Aorta (tissue), 5 donors: ENCODE results near the gene GAB2. TPM values are rescaled to one million over a fixed set of nuclear protein-coding genes. Genes with fewer than 3 reads are reported as not detected.

Experiments
- ATAC-seq: fragments of 200-7000 bp; cut with Tn5 transposase; one replicate; pipeline ENCODE4 v1.9.1; 2022; ENCODE audit warnings: moderate library complexity; ENCODE audit not compliant: low FRiP score
- DNase-seq, 2 donors: peaks; one replicate each; pipeline ENCODE4 v3.0.0-alpha.2; 2020
- H3K27ac ChIP-seq, 2 donors: one replicate each; pipeline ENCODE4 v1.5.1; 2013; ENCODE audit warnings: low read length in 2 of 2, mild to moderate bottlenecking in 2 of 2, moderate library complexity in 2 of 2, control low read depth in 1 of 2, inconsistent platforms in 1 of 2, low read depth in 1 of 2
- H3K27me3 ChIP-seq, 2 donors: one replicate each; pipeline ENCODE4 v1.6.1; 2013; ENCODE audit warnings: control low read depth in 1 of 2, low read length in 1 of 2, mild to moderate bottlenecking in 1 of 2, moderate library complexity in 1 of 2; ENCODE audit not compliant: insufficient read depth in 2 of 2, control insufficient read depth in 1 of 2
- H3K36me3 ChIP-seq, 2 donors: one replicate each; pipeline ENCODE4 v1.6.1; 2013; ENCODE audit warnings: control low read depth in 1 of 2, low read length in 1 of 2, mild to moderate bottlenecking in 1 of 2; ENCODE audit not compliant: insufficient read depth in 2 of 2, control insufficient read depth in 1 of 2
- H3K4me1 ChIP-seq, 2 donors: one replicate each; pipeline ENCODE4 v1.6.1; 2013; ENCODE audit warnings: low read length in 2 of 2, control low read depth in 1 of 2, mild to moderate bottlenecking in 1 of 2, moderate library complexity in 1 of 2; ENCODE audit not compliant: insufficient read depth in 2 of 2, control insufficient read depth in 1 of 2
- H3K4me3 ChIP-seq, 2 donors: one replicate each; pipeline ENCODE4 v1.5.1; 2013; ENCODE audit warnings: low read length in 2 of 2, control low read depth in 1 of 2, mild to moderate bottlenecking in 1 of 2
- H3K9me3 ChIP-seq: one replicate; pipeline ENCODE4 v1.6.1; 2013; ENCODE audit warnings: mild to moderate bottlenecking, low read length; ENCODE audit not compliant: control insufficient read depth
- WGBS, 2 donors: extraction: QIAGEN DNeasy Blood & Tissue Kit; methylation state at CpG; one replicate each; pipeline ENCODE4 v1.1.7; 2013; 5-methylcytosine and 5-hydroxymethylcytosine counted together
- intact Hi-C, 2 donors: fragments of 100-400 bp; cut with DNase I; formaldehyde crosslinking; loops; one replicate each; pipeline versions ENCODE4 v1.14.2 to v1.15.0; 2022
- polyA plus RNA-seq, 2 donors: library from polyadenylated mRNA; stranded (reverse); fragments of 200-250 nt; gene quantifications; one replicate each; pipeline ENCODE4 v1.2.3, GENCODE V29; 2013
- total RNA-seq, 2 donors: library from RNA; stranded (reverse); fragmentation: NEBNext Ultra II Directional; extraction: Animal tissue kit (Norgen Biotek cat#: 25700); gene quantifications; one replicate each; pipeline ENCODE4 v1.2.1, GENCODE V29; 2021
- donor health status: healthy with polysubstance abuse.
- donor health status: Bipolar disorder and iron deficiency.
- donor health status: DM: no; HTN: no; CAD: no.
- donor health status: DM: no; HTN: no; CAD: no.
- donor health status: DM: yes; HTN: yes; CAD: no.

The GAB2 gene
- total and polyA plus RNA-seq, 4 donors = 19.3 to 82.6 (median 55.2) TPM

DNA sequence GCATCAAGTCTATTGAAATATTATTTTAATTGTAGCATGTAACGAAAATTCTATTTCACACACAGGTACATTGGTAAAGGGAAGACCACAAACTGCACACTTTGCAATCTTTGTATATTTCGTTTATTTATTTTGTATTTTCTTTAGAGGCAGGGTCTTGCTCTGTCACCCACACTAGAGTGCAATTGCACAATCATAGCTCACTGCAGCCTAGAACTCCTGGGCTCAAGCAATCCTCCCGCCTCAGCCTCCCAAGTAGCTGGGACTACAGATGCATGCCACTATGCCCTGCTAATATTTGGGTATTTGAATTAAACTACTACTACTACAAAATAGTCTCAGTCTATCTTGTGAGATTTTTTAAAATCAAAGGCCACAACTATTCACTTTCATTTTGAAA is 42.7 kb downstream of the GAB2 start:
- WGBS, 2 donors = 96 to 97% methylated on average over 3 of the region's 3 CpGs
- no peak for ATAC-seq
- H3K27me3 ChIP-seq = no peaks in the 10 kb centered on the region
- DNase-seq = no peak
- H3K27ac ChIP-seq = no peak overlapping the region
- peaks cover 7 to 11% of the 10 kb centered on the region in 2 donors for H3K4me1 ChIP-seq
- intact Hi-C loops = no loop called here
- H3K9me3 ChIP-seq = no peaks in the 10 kb centered on the region
- no peak overlapping the region for H3K4me3 ChIP-seq
- H3K36me3 ChIP-seq = no peaks in the 10 kb centered on the region

- WGBS, 2 donors = 54 to 76% methylated on average over 1 of the region's 1 CpG
- peaks cover 6 to 7% of the 10 kb centered on the region in 2 donors for H3K4me1 ChIP-seq
- no peaks in the 10 kb centered on the region for H3K36me3 ChIP-seq
- no peak overlapping the region for H3K4me3 ChIP-seq
- DNase-seq (no peak), ATAC-seq (no peak)
- H3K9me3 ChIP-seq = no peaks in the 10 kb centered on the region
- no peak overlapping the region for H3K27ac ChIP-seq
- no peaks in the 10 kb centered on the region for H3K27me3 ChIP-seq
- intact Hi-C loops = no loop called here
Measured at GRCh38 chr11:78373689-78374088, 43.9 kb downstream of the GAB2 start.

GRCh38 chr11:78372114-78372768 is 45.4 kb downstream of the GAB2 start:
- DNase-seq (no peak), ATAC-seq (no peak)
- no peaks in the 10 kb centered on the region for H3K36me3 ChIP-seq
- WGBS, 2 donors = 42 to 49% methylated on average over 4 of the region's 4 CpGs
- no peak overlapping the region for H3K27ac ChIP-seq
- H3K4me1 ChIP-seq = peaks cover 6 to 7% of the 10 kb centered on the region in 2 donors
- no peak overlapping the region for H3K4me3 ChIP-seq
- intact Hi-C loops = no loop called here
- no peaks in the 10 kb centered on the region for H3K9me3 ChIP-seq
- H3K27me3 ChIP-seq = no peaks in the 10 kb centered on the region

DNA sequence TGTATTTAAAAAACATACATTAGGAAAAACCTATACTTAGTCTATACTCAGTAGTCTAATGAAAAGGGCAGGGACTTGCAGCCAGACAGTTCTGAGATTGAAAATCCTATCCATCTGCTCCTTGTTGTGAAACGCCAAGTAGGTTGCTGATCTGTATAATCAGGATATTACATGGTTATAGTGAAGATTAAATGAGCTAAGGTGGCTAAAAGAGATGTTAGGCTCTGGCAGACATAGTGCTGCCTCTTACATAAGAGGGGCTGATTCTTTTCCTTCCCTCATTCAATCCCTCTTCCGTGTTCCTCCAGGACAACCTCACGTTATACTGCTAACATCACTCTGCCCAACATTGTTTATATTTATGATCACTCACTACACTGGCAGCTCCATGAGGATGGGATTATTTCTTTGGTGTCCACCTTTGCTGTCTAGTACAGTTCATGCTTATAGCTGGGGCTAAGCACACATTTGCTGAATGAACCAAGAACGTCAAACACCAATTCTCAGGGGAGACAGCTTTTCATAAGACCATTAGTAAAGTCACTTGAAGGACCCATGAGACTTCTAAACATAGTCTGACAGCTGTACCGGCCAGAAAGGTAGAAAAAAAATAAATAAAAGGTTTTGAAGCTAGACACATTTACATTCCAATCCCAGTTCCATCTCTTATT is 46.3 kb downstream of the GAB2 start:
- no peak overlapping the region for H3K27ac ChIP-seq
- H3K4me1 ChIP-seq = peaks cover 6 to 7% of the 10 kb centered on the region in 2 donors
- ATAC-seq (peak; percentile 27), DNase-seq (no peak)
- no peaks in the 10 kb centered on the region for H3K27me3 ChIP-seq
- no peaks in the 10 kb centered on the region for H3K36me3 ChIP-seq
- intact Hi-C loops = no loop called here
- H3K4me3 ChIP-seq = no peak overlapping the region
- no peaks in the 10 kb centered on the region for H3K9me3 ChIP-seq
- WGBS, 2 donors = 17% methylated on average over 5 of the region's 5 CpGs

- 46% methylated on average over 7 of the region's 7 CpGs for WGBS, 2 donors
- no peaks in the 10 kb centered on the region for H3K36me3 ChIP-seq
- DNase-seq (peak in 1 of 2 donors; percentile 58), ATAC-seq (peak; percentile 81)
- no peak overlapping the region for H3K27ac ChIP-seq
- intact Hi-C loops = no loop called here
- no peaks in the 10 kb centered on the region for H3K9me3 ChIP-seq
- H3K4me3 ChIP-seq = no peak overlapping the region
- H3K27me3 ChIP-seq = no peaks in the 10 kb centered on the region
- peaks cover 7 to 8% of the 10 kb centered on the region in 2 donors for H3K4me1 ChIP-seq
Measured at GRCh38 chr11:78370406-78371172, 47.0 kb downstream of the GAB2 start.

GRCh38 chr11:78365381-78365792 is 52.2 kb downstream of the GAB2 start:
- intact Hi-C loops = no loop called here
- no peak for ATAC-seq
- Histone ChIP-seq H3K4me1 (peaks cover 2 to 4% of the 10 kb centered on the region in 2 donors), H3K9me3 (no peaks in the 10 kb centered on the region), H3K27ac (no peak overlapping the region), H3K27me3 (no peaks in the 10 kb centered on the region), H3K4me3 (no peak overlapping the region), H3K36me3 (no peaks in the 10 kb centered on the region)
- DNase-seq = no peak
- 2 to 14% methylated on average over 2 of the region's 2 CpGs for WGBS, 2 donors

DNA sequence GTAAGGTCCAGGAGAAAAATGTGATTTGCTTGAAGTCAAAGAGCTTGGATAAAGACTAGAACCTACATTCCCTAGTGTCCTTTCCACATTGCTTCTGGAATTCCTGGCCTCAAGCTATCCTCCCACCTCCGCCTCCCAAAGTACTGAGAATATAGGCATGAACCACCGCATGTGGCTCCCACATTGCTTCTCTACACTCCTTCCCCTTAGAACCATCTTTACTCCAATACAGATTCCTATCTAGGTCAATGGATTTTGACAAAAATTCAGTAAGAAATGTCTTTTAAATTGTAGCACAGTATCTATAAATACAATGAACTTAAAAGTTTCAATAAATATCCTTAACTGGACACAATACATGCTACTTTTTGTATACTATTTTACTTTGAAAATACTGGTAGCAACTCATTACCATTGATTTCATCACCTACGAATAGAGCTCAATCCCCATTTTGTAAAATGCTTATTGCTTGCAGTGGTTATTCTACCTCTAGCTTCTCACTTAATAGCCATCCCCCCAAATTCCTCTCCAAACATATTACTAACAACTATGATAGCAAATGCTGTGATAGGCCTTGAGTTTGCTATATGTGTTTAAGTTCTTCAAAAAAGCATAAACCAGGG is 53.4 kb downstream of the GAB2 start:
- WGBS, 2 donors = 96 to 97% methylated on average over 3 of the region's 3 CpGs
- no peak for ATAC-seq

GRCh38 chr11:78363024-78363619 is 54.5 kb downstream of the GAB2 start:
- no peak for DNase-seq
- H3K9me3 ChIP-seq = no peaks in the 10 kb centered on the region
- H3K27ac ChIP-seq = no peak overlapping the region
- no peak for ATAC-seq
- no peaks in the 10 kb centered on the region for H3K27me3 ChIP-seq
- 75 to 80% methylated on average over 1 of the region's 1 CpG for WGBS, 2 donors
- no peaks in the 10 kb centered on the region for H3K36me3 ChIP-seq
- H3K4me1 ChIP-seq = peaks cover 4 to 5% of the 10 kb centered on the region in 2 donors
- intact Hi-C loops = no loop called here
- no peak overlapping the region for H3K4me3 ChIP-seq

More for the DNA sequence above, 53.4 kb downstream of the GAB2 start:
- Histone ChIP-seq H3K27ac (no peak overlapping the region), H3K9me3 (no peaks in the 10 kb centered on the region), H3K36me3 (no peaks in the 10 kb centered on the region), H3K4me1 (peaks cover 4 to 5% of the 10 kb centered on the region in 2 donors), H3K4me3 (no peak overlapping the region), H3K27me3 (no peaks in the 10 kb centered on the region)
- no peak for DNase-seq
- intact Hi-C loops = no loop called here
